BLaER1 (cell line): ENCODE measurements around the gene WDR45B.
A peak's percentile ranks its signal among the peaks of the same experiment; 100 is the strongest.
"Not testable (repeated sequence)": the region's sequence is repeated elsewhere in the genome, so short reads cannot be mapped to it uniquely, and the experiment has no call there.

Experiments
- H3K27ac ChIP-seq: shearing (Covaris generic); formaldehyde crosslinking; 2 replicates; pipeline ENCODE4 v1.8.1; 2022
- H3K27me3 ChIP-seq: shearing (Covaris generic); formaldehyde crosslinking; 2 replicates; pipeline ENCODE4 v1.8.1; 2022
- H3K36me3 ChIP-seq: shearing (Covaris generic); formaldehyde crosslinking; 2 replicates; pipeline ENCODE4 v1.8.1; 2022
- H3K4me1 ChIP-seq: shearing (Covaris generic); formaldehyde crosslinking; 2 replicates; pipeline ENCODE4 v1.8.1; 2022
- H3K4me2 ChIP-seq: shearing (Covaris generic); formaldehyde crosslinking; 2 replicates; pipeline ENCODE4 v1.8.1; 2022
- H3K4me3 ChIP-seq: shearing (Covaris generic); formaldehyde crosslinking; 2 replicates; pipeline ENCODE4 v1.8.1; 2022
- H3K9ac ChIP-seq: shearing (Covaris generic); formaldehyde crosslinking; 2 replicates; pipeline ENCODE4 v1.8.1; 2022
- H3K9me3 ChIP-seq: shearing (Covaris generic); formaldehyde crosslinking; 2 replicates; pipeline ENCODE4 v1.8.1; 2022
- H4K20me1 ChIP-seq: shearing (Covaris generic); formaldehyde crosslinking; 2 replicates; pipeline ENCODE4 v1.8.1; 2022
- Cebpa-rat ChIP-seq: shearing (Covaris generic); IDR thresholded peaks from 2 replicates; pipeline ENCODE4 v1.8.1; 2022

The WDR45B gene

DNA sequence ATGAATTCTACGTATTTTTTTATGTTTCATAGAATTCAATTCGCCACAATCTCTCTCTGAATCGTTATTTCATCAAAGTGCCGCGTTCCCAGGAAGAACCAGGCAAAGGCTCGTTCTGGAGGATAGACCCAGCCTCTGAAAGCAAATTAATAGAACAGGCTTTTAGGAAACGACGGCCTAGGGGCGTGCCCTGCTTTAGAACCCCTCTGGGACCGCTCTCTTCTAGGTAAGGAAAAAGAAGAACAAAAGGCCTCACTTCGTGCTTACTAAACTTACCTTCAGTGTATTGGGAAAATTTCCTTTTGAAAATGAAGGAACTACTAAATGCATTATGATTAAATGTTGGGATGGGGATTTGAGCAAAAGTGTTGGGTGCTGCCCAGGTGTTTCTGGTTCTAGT lies 65.5 kb downstream of the WDR45B start:
- TF ChIP-seq Cebpa-rat = no peak
- no peak overlapping the region for H3K4me3 ChIP-seq
- no peak overlapping the region for H3K27ac ChIP-seq
- H4K20me1 ChIP-seq = peaks cover 54% of the 10 kb centered on the region
- peaks cover 49% of the 10 kb centered on the region for H3K4me1 ChIP-seq
- no peaks in the 10 kb centered on the region for H3K27me3 ChIP-seq
- 0 out of 2 replicates have a peak overlapping the region, but pooled peaks have one; percentile 22 for H3K9ac ChIP-seq
- peaks cover 77% of the 10 kb centered on the region for H3K36me3 ChIP-seq
- H3K4me2 ChIP-seq = no peak overlapping the region
- no peaks in the 10 kb centered on the region for H3K9me3 ChIP-seq

DNA sequence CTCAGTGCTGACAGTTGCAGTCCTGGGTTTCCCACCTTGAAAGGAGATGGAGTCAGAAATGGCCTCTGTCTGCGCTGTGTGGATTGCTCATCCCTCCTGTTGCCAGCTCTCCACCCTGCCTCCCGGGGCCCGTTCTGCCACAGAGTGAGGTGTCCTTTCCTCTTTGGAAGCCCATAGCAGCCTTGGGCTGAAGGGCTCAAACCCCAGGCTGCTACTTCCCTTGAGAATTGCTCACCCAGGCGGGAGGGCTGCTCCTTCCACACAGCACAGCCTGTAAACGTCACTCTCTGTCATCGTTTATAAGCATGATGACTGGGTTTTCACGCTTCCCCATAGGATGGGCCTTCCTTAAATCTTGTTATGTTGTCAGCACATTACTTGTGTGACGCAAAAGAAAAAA lies 66.0 kb downstream of the WDR45B start:
- H3K9me3 ChIP-seq = no peaks in the 10 kb centered on the region
- peaks cover 59% of the 10 kb centered on the region for H4K20me1 ChIP-seq
- peaks cover 44% of the 10 kb centered on the region for H3K4me1 ChIP-seq
- H3K36me3 ChIP-seq = peaks cover 77% of the 10 kb centered on the region
- no peak for TF ChIP-seq Cebpa-rat
- H3K9ac ChIP-seq = 0 out of 2 replicates have a peak overlapping the region, but pooled peaks have one; percentile 22
- H3K4me2 ChIP-seq = peak overlapping the region; percentile 27; the same call in 1 of the 2 replicates
- H3K4me3 ChIP-seq = no peak overlapping the region
- no peaks in the 10 kb centered on the region for H3K27me3 ChIP-seq
- H3K27ac ChIP-seq = peak overlapping the region; percentile 56

DNA sequence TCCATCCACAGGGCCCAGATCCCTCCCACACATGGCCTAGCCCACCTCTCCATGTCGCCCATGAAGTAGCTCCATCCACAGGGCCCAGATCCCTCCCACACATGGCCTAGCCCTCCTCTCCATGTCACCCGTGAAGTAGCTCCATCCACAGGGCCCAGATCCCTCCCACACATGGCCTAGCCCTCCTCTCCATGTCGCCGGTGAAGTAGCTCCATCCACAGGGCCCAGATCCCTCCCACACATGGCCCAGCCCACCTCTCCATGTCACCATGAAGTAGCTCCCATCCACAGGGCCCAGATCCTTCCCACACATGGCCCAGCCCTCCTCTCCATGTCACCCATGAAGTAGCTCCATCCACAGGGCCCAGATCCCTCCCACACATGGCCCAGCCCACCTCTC lies 68.3 kb downstream of the WDR45B start:
- not testable (repeated sequence) for H3K4me2 ChIP-seq, H3K27ac ChIP-seq, H3K9ac ChIP-seq, H3K4me3 ChIP-seq, H3K9me3 ChIP-seq, H3K27me3 ChIP-seq
- H3K4me1 ChIP-seq = peaks cover 32% of the 10 kb centered on the region
- peaks cover 84% of the 10 kb centered on the region for H3K36me3 ChIP-seq
- H4K20me1 ChIP-seq = peaks cover 66% of the 10 kb centered on the region

DNA sequence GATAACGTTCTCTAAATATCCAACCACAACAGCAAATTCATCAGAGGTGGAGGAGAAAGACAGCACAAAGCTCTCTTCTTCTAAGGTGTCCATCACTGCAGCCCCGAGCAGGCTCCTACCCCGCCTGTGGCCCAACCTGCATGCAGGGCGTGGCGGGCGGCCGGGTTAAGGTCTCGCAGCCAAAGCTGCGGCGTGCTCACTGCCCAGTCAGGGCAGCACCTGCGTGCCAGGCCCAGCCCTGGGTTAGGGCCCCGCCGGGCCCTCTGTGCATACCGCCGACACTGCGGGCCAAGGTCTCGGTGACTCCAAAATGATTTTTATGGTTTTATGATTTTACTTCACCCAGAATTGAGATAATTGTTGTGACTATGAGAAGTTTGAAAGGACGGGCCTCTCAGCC lies 70.9 kb downstream of the WDR45B start:
- Histone ChIP-seq H3K4me3 (no peak overlapping the region), H3K9me3 (no peaks in the 10 kb centered on the region), H4K20me1 (peaks cover 71% of the 10 kb centered on the region), H3K4me1 (peaks cover 9% of the 10 kb centered on the region), H3K9ac (no peak overlapping the region), H3K36me3 (peaks cover 84% of the 10 kb centered on the region), H3K4me2 (no peak overlapping the region), H3K27me3 (no peaks in the 10 kb centered on the region), H3K27ac (no peak overlapping the region)
- TF ChIP-seq Cebpa-rat = no peak

DNA sequence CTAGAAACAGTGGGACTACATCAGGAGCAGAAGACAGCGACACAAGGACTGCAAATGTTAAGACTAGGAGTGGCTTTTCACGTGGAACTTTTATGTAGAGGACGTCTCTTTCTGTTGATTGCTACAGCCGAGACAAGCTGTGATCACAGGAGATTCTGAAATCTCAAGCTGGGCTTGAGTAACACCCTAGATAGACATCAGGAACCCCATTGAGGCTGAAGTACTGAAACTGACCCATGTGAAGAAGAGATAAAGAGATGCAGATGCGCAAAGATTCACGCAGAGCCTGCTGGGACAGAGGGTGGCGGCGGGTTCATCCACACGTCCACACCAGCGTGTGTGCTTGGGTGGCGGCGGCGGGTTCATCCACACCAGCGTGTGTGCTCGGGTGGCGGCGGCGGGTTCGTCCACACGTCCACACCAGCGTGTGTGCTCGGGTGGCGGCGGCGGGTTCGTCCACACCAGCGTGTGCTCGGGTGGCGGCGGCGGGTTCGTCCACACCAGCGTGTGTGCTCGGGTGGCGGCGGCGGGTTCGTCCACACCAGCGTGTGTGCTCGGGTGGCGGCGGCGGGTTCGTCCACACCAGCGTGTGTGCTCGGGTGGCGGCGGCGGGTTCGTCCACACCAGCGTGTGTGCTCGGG lies 72.5 kb downstream of the WDR45B start:
- not testable (repeated sequence) for H3K9ac ChIP-seq, H3K27ac ChIP-seq, H3K27me3 ChIP-seq, H3K9me3 ChIP-seq, H3K4me2 ChIP-seq, H3K4me3 ChIP-seq
- peaks cover 72% of the 10 kb centered on the region for H4K20me1 ChIP-seq
- H3K4me1 ChIP-seq = peaks cover 15% of the 10 kb centered on the region
- peaks cover 87% of the 10 kb centered on the region for H3K36me3 ChIP-seq

DNA sequence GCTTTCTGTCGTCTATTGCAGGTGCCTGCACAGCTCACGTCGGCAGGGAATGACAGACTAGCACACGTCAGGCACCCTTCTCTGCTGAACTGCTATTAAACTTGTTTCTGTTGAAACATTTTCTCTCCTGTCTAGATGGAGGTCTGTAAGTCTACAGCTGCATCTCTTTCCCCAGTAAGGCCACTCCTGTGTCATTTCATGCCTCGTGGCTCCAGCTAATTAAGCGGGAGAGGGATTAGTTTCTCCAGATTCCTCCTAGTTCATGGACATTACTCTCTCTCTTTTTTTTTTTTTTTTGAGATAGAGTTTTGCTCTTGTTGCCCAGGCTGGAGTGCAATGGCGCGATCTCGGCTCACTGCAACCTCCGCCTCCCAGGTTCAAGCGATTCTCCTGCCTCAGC lies 74.2 kb downstream of the WDR45B start:
- H3K4me2 ChIP-seq = no peak overlapping the region
- peaks cover 100% of the 10 kb centered on the region for H3K36me3 ChIP-seq
- no peaks in the 10 kb centered on the region for H3K27me3 ChIP-seq
- peaks cover 32% of the 10 kb centered on the region for H3K4me1 ChIP-seq
- H3K9ac ChIP-seq = no peak overlapping the region
- no peaks in the 10 kb centered on the region for H3K9me3 ChIP-seq
- H3K4me3 ChIP-seq = no peak overlapping the region
- H4K20me1 ChIP-seq = peaks cover 87% of the 10 kb centered on the region
- H3K27ac ChIP-seq = no peak overlapping the region
- TF ChIP-seq Cebpa-rat = no peak

DNA sequence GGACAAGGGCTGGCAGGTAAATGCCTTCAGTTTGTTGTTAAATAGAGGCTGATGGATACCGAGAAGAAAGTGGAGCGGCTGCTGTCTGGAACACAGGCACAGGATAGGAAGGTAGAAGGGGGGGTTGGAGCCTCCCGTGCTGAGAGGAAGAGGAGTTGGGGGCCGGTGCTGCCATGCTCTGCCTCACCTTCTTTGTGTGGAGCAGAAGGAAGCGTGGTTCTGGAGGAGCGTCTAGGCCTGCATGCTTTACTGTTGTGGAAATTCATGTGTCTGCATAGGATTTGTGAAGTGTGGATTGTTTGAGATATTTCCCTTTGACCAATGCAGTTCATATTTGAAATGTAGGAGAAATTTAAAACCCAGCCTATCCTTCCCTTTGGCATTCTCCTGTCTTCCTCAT lies 76.4 kb downstream of the WDR45B start:
- Histone ChIP-seq H3K9me3 (no peaks in the 10 kb centered on the region), H3K27ac (no peak overlapping the region), H3K4me1 (peaks cover 39% of the 10 kb centered on the region), H4K20me1 (peaks cover 88% of the 10 kb centered on the region), H3K4me3 (no peak overlapping the region), H3K9ac (no peak overlapping the region), H3K27me3 (no peaks in the 10 kb centered on the region), H3K4me2 (no peak overlapping the region), H3K36me3 (peaks cover 100% of the 10 kb centered on the region)
- no peak for TF ChIP-seq Cebpa-rat

DNA sequence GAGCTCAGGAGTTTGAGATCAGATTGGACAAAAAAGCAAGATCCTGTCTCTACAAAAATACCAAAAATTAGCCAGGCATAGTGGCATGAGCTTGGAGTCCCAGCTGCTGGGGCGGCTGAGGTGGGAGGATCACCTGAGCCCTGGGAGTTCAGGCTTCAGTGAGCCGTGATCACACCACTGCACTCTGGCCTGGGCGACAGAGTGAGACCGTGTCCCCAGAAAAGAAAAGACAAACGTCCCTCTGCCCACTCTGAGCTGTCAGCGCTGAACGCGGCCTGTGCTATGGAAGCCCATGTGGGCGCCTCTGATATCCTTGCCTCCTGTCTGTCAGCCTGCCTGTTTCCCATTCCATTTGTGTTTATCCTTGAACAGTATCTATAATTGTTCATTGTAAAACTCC lies 78.0 kb downstream of the WDR45B start:
- no peak overlapping the region for H3K4me3 ChIP-seq
- no peaks in the 10 kb centered on the region for H3K9me3 ChIP-seq
- peaks cover 99% of the 10 kb centered on the region for H3K36me3 ChIP-seq
- peaks cover 44% of the 10 kb centered on the region for H3K4me1 ChIP-seq
- peak overlapping the region; percentile 36 for H3K4me2 ChIP-seq
- no peaks in the 10 kb centered on the region for H3K27me3 ChIP-seq
- H4K20me1 ChIP-seq = peaks cover 98% of the 10 kb centered on the region
- H3K27ac ChIP-seq = no peak overlapping the region
- no peak overlapping the region for H3K9ac ChIP-seq
- no peak for TF ChIP-seq Cebpa-rat

DNA sequence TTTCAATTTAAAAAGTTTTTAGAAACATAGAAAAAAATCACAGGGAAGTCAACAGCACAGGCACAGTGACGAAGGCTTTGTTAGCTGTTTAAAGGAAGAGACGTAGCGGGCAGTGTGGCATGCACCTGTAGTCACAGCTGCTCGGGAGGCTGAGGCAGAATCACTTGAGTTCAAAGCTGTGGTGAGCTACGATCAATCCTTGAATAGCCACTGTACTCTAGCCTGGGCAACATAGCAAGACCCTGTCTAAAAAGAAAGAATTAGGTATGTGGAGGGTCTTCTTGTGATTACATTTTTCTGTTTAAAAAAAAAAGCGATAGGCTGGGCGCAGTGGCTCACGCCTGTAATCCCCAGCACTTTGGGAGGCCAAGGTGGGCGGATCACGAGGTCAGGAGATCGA lies 78.6 kb downstream of the WDR45B start:
- H3K27me3 ChIP-seq = no peaks in the 10 kb centered on the region
- peaks cover 99% of the 10 kb centered on the region for H3K36me3 ChIP-seq
- no peaks in the 10 kb centered on the region for H3K9me3 ChIP-seq
- H3K4me1 ChIP-seq = peaks cover 51% of the 10 kb centered on the region
- H3K4me3 ChIP-seq = no peak overlapping the region
- no peak overlapping the region for H3K27ac ChIP-seq
- peaks cover 98% of the 10 kb centered on the region for H4K20me1 ChIP-seq
- H3K4me2 ChIP-seq = no peak overlapping the region
- no peak for TF ChIP-seq Cebpa-rat
- H3K9ac ChIP-seq = no peak overlapping the region

DNA sequence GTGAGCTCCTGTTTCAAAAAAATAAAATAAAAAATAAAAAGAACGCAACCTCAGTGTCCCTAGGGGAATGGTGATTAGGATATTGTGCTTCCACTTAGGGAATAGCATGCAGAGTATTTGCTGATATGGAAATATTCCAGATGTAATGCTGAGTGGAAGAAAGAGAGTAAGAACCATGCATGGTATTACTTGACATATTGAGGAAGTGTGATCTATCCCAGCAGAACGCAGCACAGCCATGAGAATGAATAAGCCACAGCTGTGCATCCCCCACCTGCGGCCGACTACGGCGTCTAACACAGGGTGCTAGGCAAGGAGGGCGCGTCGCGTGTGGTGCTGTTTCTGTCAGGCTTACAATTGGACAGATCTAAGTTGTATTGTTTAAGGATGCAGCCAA lies 79.2 kb downstream of the WDR45B start:
- H3K27me3 ChIP-seq = no peaks in the 10 kb centered on the region
- TF ChIP-seq Cebpa-rat = no peak
- no peak overlapping the region for H3K9ac ChIP-seq
- no peaks in the 10 kb centered on the region for H3K9me3 ChIP-seq
- no peak overlapping the region for H3K4me2 ChIP-seq
- no peak overlapping the region for H3K27ac ChIP-seq
- H3K36me3 ChIP-seq = peaks cover 99% of the 10 kb centered on the region
- no peak overlapping the region for H3K4me3 ChIP-seq
- peaks cover 57% of the 10 kb centered on the region for H3K4me1 ChIP-seq
- peaks cover 99% of the 10 kb centered on the region for H4K20me1 ChIP-seq

DNA sequence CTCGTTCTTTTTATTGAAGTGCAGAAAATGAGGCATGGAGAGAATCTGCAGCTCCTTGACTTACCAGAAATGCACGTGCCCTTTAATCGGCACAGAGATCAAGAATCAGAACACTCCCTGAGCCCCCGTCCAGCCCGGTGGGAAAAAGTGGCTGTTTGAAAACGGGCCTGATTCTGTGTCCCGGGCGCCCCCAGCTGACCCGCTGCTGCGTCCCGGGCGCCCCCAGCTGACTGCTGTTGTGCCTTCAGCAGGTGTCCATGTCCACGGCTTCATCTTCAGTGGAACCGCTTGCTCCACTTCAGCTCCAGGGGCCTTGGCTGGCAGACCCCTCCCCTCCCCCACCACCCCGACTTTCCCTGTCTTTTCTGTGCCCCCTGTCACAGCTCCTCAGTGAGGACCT lies 81.0 kb downstream of the WDR45B start:
- Histone ChIP-seq H3K9me3 (no peaks in the 10 kb centered on the region), H3K4me1 (peaks cover 65% of the 10 kb centered on the region), H3K27ac (no peak overlapping the region), H4K20me1 (peaks cover 99% of the 10 kb centered on the region), H3K9ac (no peak overlapping the region), H3K4me3 (no peak overlapping the region), H3K36me3 (peaks cover 95% of the 10 kb centered on the region), H3K27me3 (no peaks in the 10 kb centered on the region), H3K4me2 (no peak overlapping the region)
- TF ChIP-seq Cebpa-rat = no peak
